Stromal cell of bone marrow (primary cell): ENCODE measurements around the gene GPLD1.
A peak's percentile ranks its signal among the peaks of the same experiment; 100 is the strongest.
"Not testable (repeated sequence)": the region's sequence is repeated elsewhere in the genome, so short reads cannot be mapped to it uniquely, and the experiment has no call there.

Source experiments
- DNase-seq: peaks from one replicate; pipeline ENCODE4 v3.0.0-alpha.2; 2012; ENCODE audit warnings: low read depth

The GPLD1 gene

DNA sequence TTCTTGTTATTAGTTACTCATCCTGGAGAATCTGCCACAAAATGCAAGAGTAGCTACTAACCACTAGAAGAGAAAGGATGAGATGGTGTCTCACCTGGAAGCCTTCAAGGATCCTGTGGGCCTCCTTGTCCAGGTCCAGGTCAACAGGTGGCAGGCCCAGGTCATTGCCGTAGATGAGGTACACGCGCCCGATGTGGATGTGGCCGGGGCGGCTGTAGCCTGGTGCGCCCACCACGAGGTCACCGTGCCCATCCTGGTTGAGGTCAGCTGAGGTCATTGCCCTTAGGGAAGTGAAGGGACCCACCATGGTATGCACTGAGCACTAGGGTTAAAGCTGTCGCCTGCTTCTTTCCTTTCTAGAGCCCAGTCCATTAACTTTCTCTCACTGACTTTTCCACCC is 35.5 kb downstream of the GPLD1 start:
- no peak for DNase-seq

DNA sequence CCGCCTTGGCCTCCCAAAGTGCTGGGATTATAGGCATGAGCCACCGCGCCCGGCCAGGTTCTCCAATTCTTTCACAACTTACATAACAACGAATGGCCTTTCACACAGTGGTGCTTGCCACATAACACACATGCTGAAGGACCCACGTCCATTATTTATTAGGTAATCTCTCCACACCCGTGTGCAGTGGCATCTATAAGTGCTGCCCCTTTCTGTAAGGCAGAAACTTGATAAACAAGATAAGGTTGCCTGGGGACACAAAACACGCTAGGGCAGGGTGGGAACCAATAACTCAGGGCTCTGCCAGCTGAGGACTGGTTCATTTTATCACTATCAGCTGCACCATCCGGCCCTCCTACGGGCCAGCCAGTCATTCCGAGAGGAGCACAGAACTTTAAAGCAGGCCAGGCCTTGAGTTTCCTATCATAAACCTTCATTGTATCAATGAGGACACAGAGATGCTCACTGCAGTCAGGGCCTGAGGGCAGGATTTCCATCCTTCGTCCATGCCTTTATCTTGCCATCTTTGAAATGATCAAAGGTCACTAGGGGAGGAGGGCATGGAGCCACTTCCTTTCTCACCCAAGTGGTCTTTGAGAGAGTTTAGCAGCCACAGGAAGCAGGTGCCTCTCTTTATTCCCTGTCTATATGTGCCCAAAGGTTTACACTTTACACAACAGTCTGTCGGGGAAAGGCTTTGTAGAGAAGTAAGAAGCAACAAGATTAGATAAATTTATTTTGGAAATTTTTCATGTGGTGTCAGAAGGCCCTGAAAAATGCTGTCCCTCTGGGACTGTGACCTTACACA is 37.6 kb downstream of the GPLD1 start:
- DNase-seq, result no peak

DNA sequence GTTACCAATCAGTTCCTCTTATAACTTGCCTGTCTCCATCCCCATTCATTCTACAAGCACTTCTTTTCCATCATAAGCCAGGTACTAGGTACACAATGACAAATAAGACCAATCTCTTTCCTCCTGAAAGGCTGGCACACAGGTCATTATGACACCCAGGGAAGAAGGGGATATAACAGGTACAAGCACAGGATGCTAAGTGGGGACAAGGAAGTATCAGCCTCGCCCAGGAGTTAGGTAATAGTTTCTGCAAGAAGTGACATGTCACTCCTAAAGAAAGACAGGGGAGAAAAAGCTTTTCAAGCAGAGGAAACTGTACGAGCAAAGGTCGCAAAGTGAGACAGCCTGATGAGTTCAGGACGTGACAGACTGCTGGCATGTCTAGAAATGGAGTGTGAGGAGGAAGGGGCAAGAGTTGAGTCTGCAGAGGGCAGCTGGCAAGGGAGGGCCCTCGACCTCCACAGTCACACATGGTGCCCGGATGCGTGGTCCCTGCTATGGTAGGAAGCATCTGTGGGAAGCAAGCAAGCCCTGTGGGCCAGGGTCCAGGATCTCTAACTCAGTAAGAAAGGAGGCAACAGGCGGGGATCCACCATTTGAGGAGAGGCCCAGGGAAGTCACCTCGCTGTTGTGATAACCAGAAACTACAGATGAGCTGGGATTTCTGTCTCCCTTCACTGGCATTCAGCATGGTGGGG is 40.4 kb downstream of the GPLD1 start:
- no peak for DNase-seq

DNA sequence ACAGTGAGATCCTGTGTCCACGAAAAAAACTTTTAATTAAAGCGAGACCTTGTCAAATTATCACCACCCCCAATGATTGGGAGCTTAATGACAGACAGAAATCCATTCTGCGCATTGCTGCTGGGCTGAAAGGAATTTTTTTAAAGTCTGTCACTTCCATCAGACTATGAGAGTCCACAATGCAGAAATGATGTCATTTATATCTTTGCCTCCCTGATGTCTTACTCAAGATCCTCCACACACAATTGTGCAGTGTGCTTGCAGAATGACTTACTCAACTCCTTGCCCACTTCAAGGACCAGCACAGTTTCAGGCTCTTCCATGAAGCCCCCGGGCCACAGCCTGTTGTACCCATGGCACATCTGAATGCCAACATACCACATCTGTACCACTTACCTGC is 41.0 kb downstream of the GPLD1 start:
- no peak for DNase-seq

DNA sequence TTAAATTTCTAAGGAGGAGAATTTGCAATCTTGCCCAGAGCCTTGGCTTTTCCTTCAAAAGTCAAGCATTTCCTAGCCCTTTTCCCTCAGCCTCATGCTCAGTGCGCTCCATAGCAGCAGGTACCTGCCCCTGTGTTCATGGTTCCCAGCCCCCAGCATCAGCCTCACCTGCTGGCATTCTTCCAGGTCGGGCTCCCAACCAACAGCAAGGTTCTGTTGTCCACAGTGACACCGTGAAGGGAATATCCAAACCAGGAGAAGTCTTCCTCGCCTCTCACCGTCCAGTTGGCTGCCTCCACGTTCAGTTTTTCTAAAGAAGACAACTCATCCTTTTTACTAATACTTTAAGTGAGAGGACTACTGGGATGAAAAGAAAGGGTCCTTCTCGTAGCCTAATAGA is 42.7 kb downstream of the GPLD1 start:
- DNase-seq, result no peak

DNA sequence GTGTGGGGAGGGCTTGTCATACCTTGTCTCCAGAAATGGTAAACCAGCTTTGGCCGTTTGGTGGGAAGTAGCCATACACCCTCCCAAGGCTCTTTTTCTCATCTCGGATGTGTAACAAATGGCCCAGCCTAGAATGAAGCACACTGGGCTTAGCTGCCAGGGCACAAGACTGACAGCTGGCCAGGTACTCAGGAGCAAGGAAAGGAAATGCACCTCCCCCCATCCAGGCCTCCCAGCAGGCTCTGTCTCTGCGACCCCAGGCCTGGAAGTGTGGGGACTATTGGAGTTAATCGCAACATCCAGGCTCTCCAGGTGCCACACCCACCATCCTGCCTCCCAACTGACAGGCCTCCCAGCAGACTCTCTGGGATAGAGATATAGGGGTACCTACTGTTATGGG is 43.7 kb downstream of the GPLD1 start:
- DNase-seq, result no peak

DNA sequence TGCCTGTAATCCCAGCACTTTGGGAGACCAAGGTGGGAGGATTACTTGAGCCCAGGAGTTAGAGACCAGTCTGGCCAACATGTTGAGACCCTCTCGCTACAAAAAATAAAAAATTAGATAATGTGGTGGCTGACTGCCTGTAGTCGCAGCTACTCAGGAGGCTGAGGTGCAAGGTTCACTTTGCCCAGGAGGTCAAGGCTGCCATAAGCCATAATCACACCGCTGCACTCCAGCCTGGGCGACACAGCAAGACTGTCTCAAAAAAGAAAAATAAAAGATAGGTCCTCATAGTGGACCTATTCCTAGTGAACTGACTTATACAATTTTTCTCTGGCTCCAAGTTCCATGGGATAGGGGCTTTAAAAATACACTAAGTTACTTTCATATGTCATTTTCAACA is 44.8 kb downstream of the GPLD1 start:
- DNase-seq, result no peak

DNA sequence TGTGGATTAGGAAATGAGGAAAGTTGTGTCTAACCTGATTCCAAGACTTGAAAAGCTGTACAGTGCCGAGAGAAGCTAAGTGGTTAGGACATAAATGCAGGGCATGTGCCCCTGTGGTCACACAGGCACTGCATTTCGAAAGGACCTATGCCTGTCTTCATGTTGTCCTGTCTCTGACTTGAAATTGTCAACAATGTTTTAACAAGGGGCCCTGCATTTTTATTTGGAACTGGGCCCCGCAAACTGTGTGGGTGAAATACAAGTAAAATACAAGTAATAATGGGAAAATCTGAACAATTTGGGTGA is 47.8 kb downstream of the GPLD1 start:
- no peak for DNase-seq

DNA sequence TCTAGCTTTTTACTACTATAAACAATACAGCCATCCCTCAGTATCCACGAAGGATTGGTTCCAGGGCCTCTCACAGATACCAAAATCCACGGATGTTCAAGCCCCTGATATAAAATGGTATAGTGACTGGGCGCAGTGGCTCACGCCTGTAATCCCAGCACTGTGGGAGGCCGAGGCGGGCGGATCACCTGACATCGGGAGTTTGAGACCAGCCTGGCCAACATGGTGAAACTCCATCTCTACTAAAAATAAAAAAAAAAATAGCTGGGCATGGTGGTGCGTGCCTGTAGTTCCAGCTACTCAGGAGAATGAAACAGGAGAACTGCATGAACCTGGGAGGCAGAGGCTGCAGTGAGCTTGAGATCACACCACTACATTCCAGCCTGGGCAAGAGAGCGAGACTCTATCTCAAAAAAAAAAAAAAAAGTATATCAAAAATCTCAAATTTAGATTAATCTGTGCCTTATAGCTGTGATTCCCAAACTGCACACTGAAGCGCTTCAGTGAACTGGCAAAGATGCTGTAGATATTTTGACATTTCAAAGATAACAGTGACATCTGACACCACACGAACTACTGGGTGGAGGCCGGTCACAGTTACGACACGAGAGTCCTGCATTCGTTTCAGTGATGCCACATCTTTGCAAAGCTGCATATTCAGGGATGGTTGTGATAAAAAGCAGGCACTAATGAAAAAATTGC is 48.3 kb downstream of the GPLD1 start:
- DNase-seq, result no peak

DNA sequence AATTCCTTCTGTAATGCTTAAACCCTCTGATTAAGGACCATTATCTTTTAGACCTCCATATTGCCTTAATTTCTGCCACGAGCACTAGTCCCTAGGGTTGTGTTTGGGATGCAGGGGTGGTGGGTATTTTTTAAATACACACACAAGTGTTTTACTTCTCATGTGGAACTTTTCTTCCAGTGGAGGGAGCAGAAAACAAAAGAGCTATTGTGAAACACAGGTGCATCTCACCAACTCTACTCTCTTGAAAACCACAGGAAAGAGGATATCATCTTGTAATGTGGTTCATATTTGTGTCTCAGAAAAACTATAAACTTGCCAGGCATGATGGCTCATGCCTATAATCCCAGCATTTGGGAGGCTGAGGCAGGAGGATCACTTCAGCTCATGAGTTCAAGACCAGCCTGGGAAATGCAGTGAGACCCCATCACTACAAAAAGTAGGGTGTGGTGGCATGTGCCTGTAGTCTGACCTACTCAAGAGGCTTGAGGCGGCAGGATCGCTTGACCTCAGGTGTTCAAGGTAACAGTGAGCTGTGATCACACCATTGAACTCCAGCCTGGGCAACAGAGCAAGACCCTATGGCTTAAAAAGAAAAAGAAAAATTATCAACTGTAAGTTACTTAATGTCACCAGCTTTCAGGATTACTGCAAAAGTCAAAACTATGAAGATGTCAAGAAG is 49.4 kb downstream of the GPLD1 start:
- no peak for DNase-seq

DNA sequence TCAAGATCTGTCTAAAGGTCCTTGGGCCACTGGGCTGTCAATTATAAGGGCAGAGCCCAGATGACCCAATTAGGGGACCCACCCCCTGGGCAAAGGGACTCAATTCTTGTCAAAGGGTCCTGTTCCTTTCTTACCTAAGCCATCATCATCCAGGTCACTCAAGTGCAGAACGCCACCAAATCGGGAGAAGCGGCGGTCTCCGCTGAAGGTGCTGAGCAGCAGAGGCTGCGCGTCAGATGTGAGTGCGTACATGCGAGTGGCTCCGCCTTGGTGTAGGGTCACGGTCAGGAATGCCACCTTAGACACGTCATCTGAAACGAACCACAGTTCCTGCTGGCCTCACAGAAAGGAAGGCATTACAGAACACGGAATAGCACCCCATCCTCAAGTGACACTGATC is 52.4 kb downstream of the GPLD1 start:
- DNase-seq, result no peak

DNA sequence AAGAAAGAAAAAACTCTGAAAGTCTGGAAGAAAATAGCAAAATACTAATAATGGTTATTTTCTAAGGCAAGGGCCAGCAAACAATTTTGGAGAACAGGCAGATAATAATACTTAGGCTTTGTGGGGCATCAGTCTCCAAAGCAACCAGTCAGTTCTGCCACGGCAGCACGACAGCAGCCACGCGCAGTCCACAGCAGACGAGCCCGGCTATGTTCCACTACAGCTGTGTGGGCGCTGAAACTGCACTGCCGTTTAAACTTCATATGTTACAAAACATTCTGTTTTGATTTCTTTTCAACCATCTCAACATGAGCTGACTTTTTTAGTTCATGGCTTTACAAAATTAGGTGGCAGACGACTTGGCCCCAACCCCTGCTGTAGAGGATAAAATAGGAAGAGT is 56.8 kb downstream of the GPLD1 start:
- no peak for DNase-seq

DNA sequence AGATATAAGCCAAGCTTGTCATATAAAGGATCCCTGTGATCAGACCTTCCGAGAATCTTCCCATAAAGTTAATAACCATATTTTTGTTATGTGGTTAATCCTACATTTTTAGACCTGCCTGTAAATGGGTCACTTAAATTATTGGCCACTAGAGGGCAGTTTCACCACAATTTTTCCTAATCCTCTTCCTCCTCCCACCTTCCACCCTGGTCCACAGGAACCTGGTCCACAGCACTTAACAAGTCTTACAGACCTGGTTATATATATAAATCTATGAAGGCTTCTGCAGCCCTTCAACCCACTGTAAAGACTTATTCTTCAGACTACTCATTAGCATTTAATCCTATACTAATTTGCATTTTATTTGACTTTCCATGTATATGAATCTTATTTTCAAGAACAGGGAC is 58.3 kb downstream of the GPLD1 start:
- peak; percentile 21 for DNase-seq

DNA sequence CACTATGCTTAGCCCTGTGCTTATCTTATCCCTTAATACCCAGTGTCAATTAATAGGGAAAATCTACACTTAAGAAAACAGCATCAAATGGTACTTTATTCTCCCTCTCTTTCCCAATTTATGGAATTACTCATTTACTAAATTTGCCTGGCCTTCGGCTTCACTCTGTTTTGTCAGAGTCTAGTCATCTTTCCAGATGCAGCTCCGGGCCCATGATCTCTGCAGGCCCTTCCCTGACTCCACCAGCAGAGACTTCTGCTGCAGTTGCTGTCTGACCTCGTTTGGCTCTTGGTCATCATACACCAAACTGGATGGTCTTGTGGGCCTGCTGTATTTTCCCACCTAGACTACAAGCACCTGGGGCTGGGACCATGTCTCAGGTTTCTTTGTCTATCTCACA is 59.3 kb downstream of the GPLD1 start:
- peak; percentile 23 for DNase-seq

DNA sequence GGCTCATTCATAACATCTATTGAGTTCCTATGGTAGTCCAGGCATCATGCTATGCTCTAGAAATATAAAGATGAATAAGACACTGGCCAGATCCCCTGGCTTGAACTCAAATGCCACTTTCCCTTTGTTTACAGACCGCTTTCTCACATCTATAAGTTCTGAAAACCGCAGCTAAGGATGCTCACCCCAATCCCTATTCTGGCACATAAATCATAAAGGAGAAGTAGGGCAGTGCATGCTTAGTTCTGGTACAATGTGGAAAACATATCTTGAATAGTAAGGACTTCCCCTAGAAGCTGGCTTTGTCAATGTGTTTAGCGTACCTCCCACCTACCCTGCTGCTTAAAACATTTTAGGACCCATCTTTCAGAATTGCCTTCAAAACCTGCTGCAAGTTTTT is 60.2 kb downstream of the GPLD1 start:
- DNase-seq, result no peak

DNA sequence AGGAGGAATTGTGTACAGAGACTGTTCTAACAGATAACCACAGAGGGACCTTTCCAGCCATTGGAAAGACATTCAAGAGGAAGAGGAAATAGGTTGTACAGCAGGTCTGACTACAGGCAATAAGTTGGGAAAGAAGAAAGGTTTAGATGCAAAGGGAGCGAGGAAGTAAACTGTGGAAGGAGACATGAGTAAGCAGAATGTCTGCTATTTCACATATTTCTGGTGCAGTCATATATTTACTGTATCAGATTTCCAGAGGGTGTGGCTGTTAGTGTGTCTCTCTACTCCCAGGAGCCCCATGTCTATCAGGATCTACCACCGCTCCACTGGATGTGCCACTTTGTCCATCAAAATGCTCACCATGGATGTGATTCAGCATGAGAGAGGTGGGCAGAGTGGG is 60.8 kb downstream of the GPLD1 start:
- no peak for DNase-seq

DNA sequence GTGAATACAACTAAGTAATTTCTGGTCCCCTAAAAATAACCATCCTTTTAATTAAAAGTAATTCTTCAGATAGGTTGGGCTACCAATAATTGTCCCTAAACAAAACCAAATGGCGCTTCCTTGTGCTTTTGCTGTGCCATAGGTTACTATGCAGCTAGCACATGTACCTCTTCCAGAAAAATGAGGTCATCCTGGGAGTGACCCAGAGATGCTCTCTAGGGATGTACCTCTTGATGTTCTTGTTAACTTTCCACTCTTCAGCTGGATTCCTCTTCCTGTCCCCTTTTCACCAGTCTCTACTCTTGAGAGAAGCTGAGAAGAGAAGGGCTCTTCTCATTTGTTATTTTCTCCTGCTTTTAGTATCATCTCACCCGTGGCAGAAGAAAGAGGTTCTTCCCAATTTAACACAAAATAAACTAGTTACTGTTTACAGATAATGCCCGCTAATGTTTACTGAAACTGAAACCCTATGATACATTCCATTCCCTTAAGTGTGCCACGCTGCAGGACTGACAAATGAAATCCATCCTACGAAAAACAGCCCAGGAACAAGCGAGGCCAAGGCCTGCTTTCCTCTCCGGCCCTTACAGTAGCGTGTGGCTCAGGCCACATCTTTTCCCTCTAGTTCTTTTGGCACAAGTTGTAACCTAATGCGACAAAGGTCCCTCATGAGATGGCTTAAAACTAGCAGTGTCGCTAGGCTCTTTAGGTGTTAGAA is 62.5 kb downstream of the GPLD1 start:
- DNase-seq, result no peak

DNA sequence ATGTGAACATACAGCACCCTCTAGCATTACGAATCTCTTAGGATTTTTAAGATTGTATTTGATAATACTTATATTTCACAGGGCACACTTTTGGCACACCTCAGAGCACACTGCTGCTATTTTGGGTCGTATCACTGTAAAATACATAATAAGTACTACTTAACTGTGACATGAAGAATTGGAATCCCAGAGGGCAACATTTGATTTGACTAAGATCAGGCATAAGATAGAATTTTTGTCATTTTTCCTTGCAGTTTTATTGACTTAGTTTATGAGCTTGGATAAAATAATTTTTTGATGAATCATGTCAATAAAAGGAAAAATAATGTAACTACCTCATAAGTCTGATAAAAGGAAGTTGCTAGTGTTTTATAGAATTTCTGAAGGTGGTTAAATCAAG is 64.3 kb downstream of the GPLD1 start:
- DNase-seq, result no peak

DNA sequence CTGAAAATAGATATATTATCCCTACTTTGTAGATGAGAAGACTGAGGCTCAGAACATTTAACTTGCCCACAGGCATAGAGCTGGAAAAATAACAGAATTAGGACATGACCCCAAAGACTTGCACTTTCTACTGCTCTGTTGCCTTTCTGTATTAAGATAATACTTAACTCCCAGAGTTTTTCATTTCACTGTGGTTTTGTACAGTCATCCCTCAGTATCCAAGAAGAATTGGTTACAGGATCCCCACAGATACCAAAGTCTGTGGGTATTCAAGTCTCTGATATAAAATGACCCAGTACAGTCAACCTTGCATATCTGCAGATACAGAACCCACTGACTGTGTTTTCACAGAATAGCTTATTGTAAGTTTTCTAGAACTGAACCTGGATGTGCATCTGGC is 69.9 kb downstream of the GPLD1 start:
- DNase-seq, result no peak

DNA sequence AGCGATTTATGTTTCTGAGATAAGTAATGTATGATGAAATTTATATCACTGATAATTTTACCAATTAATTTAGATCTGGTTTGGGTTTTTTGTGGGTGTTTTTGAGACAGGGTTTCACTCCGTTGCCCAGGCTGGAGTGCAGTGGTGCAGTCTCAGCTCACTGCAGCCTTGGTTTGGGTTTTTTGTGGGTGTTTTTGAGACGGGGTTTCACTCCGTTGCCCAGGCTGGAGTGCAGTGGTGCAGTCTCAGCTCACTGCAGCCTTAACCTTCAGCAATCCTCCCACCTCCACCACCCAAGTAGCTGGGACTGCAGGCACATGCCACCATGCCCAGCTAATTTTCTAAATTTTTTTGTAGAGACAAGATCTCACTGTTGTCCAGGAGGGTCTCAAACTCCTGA is 73.6 kb downstream of the GPLD1 start:
- no peak for DNase-seq

DNA sequence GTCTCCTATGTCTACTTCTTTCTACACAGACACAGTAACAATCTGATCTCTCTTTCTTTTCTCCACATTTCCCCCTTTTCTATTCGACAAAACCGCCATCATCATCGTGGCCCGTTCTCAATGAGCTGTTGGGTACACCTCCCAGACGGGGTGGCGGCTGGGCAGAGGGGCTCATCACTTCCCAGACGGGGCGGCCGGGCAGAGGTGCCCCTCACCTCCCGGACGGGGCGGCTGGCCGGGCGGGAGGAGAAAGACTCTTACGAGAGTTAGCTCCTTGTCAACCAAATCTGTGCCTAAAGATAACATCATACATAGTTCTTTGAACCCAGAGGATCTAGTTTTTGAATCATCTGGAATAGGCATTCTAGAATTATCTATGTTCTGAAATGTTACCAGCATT is 74.8 kb downstream of the GPLD1 start:
- not testable (repeated sequence) for DNase-seq

DNA sequence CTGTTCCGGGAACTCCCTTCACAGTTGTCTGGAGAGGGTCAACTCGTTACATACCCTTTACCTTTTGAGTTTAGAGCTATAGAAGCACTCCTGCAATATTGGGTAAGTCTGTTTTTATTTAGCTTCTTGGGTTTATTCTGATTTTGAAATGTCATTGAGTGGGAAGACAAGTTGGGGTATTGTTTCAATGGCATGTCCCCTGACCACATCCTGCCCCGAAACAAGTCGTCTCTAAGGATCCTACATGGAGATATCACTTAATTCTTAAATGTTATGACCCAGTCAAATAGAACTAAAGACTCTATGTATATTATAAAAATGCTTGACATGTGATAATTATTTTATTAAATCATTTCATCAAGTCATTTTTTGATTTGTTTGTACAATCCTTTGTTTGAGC is 77.1 kb downstream of the GPLD1 start:
- DNase-seq, result no peak
